BE2C (cell line): ENCODE measurements around the gene LTF.

ENCODE experiments used
- DNase-seq: peaks from one replicate; pipeline ENCODE4 v3.0.0-alpha.2; 2020
- H3K27me3 ChIP-seq: fragments of 250-450 bp; sonication (Bioruptor Pico); 2 replicates; pipeline ENCODE4 v1.5.1; 2020; ENCODE audit warnings: mild to moderate bottlenecking
- H3K36me3 ChIP-seq: fragments of 250-450 bp; sonication (Bioruptor Pico); 2 replicates; pipeline ENCODE4 v1.5.1; 2020; ENCODE audit warnings: mild to moderate bottlenecking
- H3K4me1 ChIP-seq: fragments of 250-450 bp; sonication (Bioruptor Pico); 2 replicates; pipeline ENCODE4 v1.5.1; 2020
- H3K4me3 ChIP-seq: 2 replicates; pipeline ENCODE4 v1.5.1; 2011; ENCODE audit warnings: low read depth, low read length
- H3K9me3 ChIP-seq: fragments of 250-450 bp; sonication (Bioruptor Pico); 2 replicates; pipeline ENCODE4 v1.5.1; 2020
- TF ChIP-seq, protein P1 (sequence below): IDR thresholded peaks from 2 replicates; pipeline ENCODE4 v1.5.1; 2012; ENCODE audit warnings: mild to moderate bottlenecking, low read depth, low read length

LTF gene

GRCh38 chr3:46455231-46456115 is 9.2 kb downstream of the LTF start:
- no peaks in the 10 kb centered on the region for H3K4me1 ChIP-seq
- no peaks in the 10 kb centered on the region for H3K9me3 ChIP-seq
- H3K4me3 ChIP-seq = no peak overlapping the region
- H3K36me3 ChIP-seq = no peaks in the 10 kb centered on the region
- no peaks in the 10 kb centered on the region for H3K27me3 ChIP-seq
- DNase-seq = no peak
- TF ChIP-seq, protein P1, sequence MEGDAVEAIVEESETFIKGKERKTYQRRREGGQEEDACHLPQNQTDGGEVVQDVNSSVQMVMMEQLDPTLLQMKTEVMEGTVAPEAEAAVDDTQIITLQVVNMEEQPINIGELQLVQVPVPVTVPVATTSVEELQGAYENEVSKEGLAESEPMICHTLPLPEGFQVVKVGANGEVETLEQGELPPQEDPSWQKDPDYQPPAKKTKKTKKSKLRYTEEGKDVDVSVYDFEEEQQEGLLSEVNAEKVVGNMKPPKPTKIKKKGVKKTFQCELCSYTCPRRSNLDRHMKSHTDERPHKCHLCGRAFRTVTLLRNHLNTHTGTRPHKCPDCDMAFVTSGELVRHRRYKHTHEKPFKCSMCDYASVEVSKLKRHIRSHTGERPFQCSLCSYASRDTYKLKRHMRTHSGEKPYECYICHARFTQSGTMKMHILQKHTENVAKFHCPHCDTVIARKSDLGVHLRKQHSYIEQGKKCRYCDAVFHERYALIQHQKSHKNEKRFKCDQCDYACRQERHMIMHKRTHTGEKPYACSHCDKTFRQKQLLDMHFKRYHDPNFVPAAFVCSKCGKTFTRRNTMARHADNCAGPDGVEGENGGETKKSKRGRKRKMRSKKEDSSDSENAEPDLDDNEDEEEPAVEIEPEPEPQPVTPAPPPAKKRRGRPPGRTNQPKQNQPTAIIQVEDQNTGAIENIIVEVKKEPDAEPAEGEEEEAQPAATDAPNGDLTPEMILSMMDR = no peak

DNA sequence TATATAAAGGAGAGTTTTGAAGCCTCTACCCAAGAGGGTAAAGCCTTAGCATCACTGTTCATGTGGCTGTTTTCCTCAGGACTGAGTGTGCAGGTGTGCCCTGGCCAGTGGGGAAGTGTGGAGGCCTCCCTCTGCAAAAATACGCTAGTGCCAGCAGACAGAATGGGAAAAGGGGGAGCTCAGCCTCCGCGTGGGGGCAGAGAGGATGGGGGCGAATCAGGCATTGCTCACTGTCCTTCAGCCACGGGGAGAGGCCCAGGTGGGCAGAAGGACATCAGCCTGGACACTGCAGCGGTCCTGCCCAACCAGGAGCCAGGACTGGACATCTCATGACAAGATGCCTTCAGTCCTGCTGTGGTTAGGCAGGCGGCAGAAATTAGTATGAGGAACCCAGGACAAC is 10.1 kb downstream of the LTF start:
- DNase-seq = no peak
- TF ChIP-seq, protein P1 = no peak
- H3K4me3 ChIP-seq = no peak overlapping the region
- H3K36me3 ChIP-seq = no peaks in the 10 kb centered on the region
- no peaks in the 10 kb centered on the region for H3K27me3 ChIP-seq
- no peaks in the 10 kb centered on the region for H3K9me3 ChIP-seq
- no peaks in the 10 kb centered on the region for H3K4me1 ChIP-seq

DNA sequence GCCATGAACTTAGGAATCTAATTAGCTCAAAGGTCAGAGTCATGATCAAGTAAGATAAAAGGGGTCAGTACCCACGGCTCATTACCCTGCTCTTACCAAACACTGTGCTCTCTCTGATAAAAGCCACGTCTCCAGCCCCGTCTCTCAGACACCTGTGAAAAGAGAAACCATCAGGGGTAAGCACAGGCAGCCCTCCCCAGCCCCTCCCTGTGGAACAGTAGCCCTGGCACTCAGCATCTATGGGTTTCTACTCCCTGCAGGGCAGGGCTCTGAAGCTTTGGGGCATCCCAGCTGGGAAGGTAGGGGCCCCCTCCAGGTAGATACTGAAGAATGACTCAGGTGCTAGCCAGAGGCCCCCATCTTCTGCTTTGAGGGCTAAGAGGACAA is 10.5 kb downstream of the LTF start:
- Histone ChIP-seq H3K36me3 (no peaks in the 10 kb centered on the region), H3K4me3 (no peak overlapping the region), H3K9me3 (no peaks in the 10 kb centered on the region), H3K27me3 (no peaks in the 10 kb centered on the region), H3K4me1 (no peaks in the 10 kb centered on the region)
- DNase-seq = no peak
- TF ChIP-seq, protein P1 = no peak

DNA sequence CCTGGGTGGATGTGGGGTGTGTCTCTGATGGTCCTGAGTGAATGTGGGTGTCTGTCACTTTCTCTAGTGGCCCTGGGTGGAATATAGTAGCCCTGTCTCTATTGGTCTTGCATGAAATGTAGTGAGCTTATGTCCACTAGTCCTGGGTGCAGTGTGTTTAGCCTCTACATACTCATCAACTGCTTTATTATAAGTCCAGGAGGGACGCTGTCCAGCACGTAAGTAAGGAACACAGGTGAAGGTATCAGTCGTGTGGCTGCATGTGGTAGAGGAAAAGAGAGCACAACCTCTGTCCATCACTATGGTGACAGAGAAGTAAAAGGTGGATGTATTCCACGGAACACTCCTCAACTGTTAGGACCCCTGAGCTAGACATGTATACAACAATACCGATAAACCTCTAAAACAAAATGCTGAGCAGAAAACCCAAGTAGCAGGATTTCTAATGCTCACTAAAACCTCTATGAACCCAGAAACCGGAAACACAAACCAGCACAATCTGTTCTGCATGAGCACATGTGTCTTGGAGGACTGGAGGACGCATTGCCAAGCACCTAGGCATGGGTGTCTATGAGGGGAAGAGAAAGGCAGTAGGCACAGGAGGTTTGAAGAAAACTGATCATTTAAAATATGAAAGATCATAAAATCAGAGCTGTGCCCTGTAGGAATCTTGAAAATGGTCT is 11.0 kb downstream of the LTF start:
- Histone ChIP-seq H3K36me3 (no peaks in the 10 kb centered on the region), H3K27me3 (no peaks in the 10 kb centered on the region), H3K4me3 (no peak overlapping the region), H3K4me1 (no peaks in the 10 kb centered on the region), H3K9me3 (no peaks in the 10 kb centered on the region)
- DNase-seq = no peak
- TF ChIP-seq, protein P1 = no peak

DNA sequence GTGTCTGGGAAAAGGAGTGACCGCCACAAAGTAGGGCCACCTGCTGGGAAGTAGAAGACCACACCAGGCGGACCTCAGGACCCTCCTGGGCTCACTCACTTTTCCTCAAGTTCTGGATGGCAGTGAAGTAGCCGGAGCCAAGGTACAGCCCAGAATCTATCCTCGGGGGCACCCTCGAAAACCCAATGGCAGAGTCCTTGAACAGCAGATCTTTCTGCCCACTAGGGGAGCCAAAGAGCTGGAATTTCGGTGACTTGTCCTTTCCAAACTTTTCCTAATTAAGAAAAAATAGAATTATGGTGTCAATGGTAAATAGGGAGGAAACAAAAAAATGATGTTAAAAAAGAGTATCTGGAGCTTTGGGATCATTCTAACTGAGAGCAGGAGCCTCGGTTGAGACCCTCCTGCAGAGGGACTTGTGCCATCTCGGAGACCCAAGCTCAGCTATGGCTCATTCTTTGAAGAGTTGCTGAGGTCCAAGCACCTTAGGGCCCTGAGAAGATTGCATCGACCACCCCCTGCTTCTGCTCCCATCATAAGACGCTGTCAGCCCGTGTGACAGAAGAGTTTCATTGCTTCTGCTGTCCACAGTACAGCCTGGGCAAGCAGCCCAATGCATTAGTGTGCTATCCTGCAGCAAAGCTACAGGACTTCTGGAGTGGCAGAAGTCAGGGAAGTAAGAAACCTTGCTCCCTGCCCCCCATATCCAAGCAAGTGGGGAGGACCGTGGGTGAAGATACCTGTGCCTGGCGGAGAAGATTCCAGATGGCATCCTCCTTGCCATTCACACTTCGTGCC is 14.8 kb downstream of the LTF start:
- no peaks in the 10 kb centered on the region for H3K4me1 ChIP-seq
- DNase-seq = peak; percentile 24
- TF ChIP-seq, protein P1 = peak; percentile 58
- no peak overlapping the region for H3K4me3 ChIP-seq
- no peaks in the 10 kb centered on the region for H3K9me3 ChIP-seq
- H3K27me3 ChIP-seq = no peaks in the 10 kb centered on the region
- no peaks in the 10 kb centered on the region for H3K36me3 ChIP-seq
